HG02798 (cell line): Measurements from ENCODE around the gene SLC15A1.
"Not testable (repeated sequence)": the region's sequence is repeated elsewhere in the genome, so short reads cannot be mapped to it uniquely, and the experiment has no call there.

Experiments
- ATAC-seq: cut with Tn5 transposase; IDR thresholded peaks from one replicate; pipeline ENCODE4 v1.9.1; 2021; ENCODE audit warnings: mild to moderate bottlenecking; ENCODE audit not compliant: unreplicated experiment, poor library complexity

Gene SLC15A1

GRCh38 chr13:98755729-98756128 is 3.3 kb upstream of the SLC15A1 start:
- ATAC-seq = no peak

DNA sequence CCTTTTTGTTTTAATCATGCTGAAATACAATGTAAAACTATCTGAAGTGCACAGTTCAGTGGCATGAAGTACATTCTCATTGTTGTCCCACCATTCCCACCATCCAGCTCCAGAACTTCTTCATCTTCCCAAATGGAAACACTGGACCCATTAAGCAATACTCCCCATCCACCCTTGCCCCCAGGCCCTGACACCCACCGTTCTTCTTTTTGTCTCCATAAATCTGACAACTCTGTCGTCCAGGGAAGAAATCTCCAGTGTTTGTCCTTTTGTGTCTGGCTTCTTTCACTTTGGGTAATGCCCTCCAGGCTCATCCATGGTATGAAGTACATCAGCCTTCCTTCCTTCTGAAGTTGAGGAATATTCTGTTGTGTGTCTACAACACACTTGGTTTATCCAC is 2.6 kb upstream of the SLC15A1 start:
- no peak for ATAC-seq

DNA sequence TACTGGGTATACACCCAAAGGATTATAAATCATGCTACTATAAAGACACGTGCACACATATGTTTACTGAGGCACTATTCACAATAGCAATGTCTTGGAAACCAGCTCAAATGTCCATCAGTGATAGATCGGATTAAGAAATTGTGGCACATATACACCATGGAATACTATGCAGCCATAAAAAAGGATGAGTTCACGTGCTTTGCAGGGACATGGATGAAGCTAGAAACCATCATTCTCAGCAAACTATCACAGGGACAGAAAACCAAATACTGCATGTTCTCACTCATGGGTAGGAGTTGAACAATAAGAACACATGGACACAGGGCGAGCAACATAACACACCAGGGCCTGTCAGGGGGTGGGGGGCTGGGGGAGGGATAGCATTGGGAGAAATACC is 2.0 kb upstream of the SLC15A1 start:
- not testable (repeated sequence) for ATAC-seq

- ATAC-seq = no peak
Observed at GRCh38 chr13:98751861-98752466, 508 bp downstream of the SLC15A1 start.

DNA sequence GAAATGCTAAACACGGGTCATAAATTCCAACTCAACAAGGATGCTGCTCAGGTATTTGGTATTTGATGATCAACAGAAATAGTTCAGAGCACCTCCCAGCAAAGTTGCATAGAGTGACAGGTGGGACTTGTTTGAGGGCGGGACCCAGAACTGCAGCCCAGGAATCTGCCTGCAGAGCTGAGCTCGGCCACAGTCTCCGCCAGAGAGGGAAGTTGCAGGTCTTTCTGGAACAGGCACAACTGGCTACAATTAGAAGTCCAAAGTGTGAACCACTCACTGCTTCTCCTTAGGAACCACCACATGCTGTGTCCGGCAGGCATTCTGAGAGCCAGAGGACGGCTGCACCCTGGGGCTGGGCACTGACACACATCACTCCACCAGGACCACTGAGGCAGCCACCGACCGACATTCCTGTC is 1.1 kb downstream of the SLC15A1 start:
- no peak for ATAC-seq

DNA sequence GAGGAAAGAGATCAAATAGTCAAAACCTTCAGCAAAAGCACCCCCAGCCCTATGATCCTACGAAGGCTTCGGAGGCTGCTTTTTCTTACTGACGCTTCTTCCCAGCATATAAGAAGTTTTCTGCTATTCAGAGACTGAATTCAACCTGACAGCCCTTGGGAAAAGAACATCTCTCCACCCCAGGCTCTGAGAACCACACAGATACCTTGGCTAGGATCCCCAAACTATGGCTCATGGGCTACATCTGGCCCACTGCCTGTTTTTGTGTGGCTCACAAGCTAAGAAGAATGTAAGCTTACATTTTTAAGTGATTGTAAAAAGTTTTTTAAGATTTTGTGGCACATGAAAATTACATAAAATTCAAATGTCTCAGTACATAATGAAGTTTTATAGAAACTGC is 3.0 kb downstream of the SLC15A1 start:
- ATAC-seq = no peak

DNA sequence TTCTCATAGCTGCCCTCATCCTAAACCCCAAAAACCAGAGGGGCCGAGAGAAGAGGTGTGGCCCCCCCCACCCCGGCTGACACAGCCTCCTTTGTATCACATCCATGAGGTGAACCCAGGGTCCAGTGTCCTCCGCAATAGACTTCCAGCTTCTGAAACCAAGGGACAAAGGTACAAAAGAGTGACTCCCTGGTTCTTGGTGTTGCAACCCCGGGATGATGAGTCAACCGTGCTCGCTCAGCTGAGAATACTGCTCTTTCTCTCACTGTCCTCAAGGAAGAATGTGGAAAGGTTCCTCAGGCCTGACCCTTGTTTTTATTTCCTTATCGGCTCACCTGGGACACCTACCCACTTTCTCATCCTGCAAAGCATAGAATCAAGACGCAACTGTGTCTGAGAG is 5.5 kb downstream of the SLC15A1 start:
- no peak for ATAC-seq

DNA sequence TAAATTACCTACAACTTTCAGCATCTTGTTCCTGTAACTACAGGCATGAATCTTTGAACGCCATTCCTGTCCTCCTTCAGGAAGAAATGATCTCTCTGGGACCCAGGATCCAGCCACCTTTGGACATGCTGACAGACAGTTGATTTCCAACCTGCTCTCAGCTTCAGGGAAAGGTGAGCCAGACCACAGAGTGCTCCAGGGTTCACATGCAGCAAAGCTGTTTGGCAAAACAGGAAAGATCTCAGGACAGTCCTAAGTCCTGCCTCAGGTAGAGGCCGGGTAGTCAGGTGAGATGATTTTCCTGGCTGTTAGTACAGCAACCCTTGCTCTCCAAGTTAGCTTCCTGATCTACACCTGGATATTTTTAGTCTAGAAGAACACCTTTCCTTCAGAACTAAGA is 9.1 kb downstream of the SLC15A1 start:
- ATAC-seq = no peak

GRCh38 chr13:98742961-98743360 is 9.5 kb downstream of the SLC15A1 start:
- ATAC-seq = no peak

DNA sequence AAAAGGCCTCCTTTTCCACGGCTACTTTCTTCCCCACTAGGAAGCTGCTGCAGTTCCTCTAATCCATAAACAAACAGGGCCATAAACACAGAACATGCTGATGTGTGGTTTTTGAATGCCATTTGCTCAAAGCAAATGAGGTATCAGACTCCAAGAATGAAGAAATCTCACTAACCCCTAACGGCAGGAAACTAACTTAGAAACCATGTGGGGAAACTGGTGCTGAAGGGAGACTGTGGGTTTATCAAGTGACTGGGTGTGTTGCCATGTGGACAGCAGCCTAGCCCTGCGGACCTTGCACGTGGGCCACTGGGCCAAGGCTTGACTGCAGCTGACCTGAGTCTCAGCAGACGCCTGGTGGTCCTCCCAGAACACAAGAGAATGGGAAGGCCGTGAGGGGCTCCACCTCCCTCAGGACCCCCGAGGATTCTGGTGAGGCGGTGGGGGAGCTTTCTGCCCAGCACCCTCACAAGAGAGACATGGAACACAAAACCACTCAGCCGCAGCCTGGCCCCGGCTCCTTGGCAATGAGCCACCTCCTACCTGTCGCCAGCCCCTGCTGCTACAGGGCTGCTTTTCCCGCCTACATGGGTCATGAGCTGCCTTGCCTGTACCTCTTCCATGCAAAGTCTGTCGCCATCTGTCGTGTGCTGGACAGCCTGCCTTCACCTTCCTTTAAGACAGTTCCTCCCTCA is 10.6 kb downstream of the SLC15A1 start:
- no peak for ATAC-seq

- no peak for ATAC-seq
Observed at GRCh38 chr13:98740131-98740530, 12.3 kb downstream of the SLC15A1 start.

DNA sequence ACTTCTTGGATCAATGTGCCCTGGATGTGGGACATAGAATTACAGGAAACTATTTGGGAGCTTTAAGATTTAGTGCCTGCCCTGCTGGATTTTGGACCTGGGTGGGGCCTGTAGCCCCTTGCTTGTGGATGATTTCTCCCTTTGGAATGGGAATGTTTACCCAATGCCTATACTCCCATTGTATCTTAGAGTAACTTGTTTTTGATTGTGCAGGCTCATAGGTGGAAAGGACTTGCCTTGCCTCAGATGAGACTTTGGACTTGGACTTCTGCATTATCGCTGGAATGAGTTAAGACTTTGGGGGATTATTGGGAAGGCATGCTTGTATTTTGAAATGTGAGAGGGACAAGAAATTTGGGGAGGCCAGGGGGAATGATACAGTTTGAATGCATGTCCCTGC is 13.5 kb downstream of the SLC15A1 start:
- ATAC-seq = no peak

- no peak for ATAC-seq
Observed at GRCh38 chr13:98738213-98738612, 14.3 kb downstream of the SLC15A1 start.

DNA sequence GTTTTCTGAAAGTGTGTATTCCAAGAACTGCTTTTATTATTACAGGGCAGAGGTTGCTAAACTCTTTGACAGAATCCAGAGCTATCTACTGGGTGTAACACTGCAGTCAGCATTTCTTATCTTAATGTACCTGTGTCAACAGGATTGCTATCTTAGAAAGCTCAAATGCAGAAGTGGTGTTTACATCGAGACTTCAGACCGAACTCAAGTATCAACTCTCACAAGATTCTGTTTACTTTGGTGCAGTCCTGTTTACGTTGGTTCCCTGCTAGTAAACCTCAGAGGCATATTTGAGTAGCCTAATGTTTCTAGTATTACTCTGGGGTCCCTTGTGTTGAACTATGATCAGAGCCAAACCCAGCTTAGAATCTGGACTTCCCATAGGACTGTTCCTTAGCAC is 20.5 kb downstream of the SLC15A1 start:
- no peak for ATAC-seq

GRCh38 chr13:98731038-98731437 is 21.4 kb downstream of the SLC15A1 start:
- no peak for ATAC-seq

DNA sequence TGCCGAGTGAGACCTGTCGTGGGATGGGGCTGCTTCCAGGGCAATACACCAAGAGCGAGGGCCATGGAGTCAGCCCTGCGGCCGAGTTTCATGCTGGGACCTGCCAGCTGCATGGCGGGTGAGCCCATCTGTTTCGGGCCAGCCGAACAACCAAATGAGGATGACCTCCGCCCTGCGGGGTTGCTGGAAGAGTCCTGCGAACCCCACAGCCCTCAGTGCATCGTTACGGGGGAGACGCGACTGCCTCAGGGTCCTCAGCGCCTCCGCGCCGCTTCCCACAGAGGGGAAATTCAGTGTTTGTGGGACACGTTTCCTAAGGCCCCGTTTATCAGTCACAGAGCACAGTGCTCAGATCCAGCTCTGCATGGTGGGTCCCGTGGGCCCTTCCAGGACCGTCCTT is 22.0 kb downstream of the SLC15A1 start:
- no peak for ATAC-seq

DNA sequence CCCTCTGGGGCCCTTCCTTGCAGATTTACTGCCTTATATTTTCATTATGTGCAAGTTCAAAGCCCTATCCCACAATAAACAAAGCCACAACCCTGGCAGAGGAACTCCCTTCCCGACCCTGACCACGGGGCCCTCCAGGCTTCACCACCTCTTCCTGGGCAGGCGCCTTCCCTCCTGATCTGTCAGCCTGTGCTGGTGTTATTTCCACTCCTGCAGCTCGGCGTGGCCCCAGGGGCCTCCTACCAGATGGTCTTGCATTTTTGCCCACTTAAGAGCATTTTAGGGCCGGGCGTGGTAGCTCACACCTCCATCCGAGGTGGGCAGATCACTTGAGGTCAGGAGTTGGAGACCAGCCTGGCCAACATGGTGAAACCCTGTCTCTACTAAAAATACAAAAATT is 22.8 kb downstream of the SLC15A1 start:
- ATAC-seq = no peak

GRCh38 chr13:98722958-98723357 is 29.5 kb downstream of the SLC15A1 start:
- ATAC-seq = no peak

GRCh38 chr13:98721825-98722510 is 30.5 kb downstream of the SLC15A1 start:
- no peak for ATAC-seq

DNA sequence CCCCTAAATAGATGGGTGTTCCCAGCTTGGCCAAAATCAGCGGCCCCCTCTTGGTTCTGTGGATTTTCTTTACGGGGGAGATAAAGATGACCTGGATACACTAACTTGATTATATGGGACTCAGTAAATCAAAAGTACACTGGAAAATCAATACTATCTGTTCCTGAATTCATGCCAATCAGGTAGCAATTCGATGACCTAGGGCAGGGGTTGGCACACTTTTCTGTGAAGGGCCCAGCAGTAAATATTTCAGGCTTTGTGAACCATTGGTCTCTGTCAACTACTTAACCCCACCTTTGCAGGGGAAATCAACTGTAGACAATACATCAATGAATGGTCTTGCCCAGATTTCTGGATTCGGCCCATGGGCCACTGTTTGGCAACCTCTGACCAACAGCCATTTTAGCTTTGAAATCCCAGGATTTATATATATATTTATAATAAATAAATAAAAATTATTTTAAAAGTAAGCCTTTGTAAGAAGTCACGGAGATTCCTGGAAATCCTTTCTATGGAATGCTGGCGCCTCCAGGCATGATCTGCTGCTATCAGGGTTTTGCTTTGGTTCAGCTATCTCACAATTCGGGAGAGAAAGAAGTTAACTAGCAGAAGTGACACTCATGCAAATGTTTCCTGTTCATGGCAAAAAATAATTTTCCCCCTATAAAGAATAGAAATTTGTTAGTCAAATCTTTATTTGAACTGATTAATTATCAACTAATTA is 32.8 kb downstream of the SLC15A1 start:
- no peak for ATAC-seq

GRCh38 chr13:98717891-98718290 is 34.6 kb downstream of the SLC15A1 start:
- no peak for ATAC-seq
